GM18868 (cell line): ENCODE measurements around the gene VIPAS39.

Source experiments
- ATAC-seq: cut with Tn5 transposase; IDR thresholded peaks from one replicate; pipeline ENCODE4 v1.9.1; 2021; ENCODE audit warnings: mild to moderate bottlenecking, moderate library complexity; ENCODE audit not compliant: unreplicated experiment

The VIPAS39 gene

DNA sequence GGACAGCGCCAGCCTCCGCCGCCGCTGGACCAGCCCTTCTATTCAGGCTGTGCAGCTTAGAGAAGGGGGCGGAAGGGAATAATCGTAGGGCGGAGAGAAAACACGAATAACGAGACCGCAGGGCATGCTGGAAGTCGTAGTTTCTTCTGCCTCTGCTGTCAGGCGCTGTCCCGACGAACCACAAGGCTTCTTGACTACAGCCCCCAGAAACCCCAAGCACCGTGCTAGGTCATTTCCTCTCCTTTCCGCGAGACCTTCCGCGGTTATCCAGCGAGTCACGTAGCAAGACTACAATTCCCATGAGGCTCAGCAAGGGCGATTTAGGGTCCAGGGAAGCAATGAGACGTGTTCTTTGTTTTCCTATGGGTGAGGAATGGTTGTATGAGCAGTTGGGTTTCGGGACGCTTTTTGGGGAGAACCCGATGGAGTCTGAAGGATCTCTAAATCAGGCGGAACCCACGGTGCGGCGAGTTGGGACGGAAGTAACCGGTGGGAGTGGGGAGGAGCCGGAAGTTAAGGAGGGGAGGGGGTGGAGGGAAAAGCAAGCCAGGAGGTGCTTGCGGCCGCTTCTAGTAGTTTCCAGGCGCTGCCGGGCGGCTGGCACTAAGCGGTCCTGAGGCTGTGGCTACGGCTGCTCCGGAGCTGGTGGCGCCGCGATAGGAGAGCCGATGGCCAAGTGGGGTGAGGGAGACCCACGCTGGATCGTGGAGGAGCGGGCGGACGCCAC is at the start of gene VIPAS39, which contains the start of gene AHSA1:
VIPAS39 (minus strand) TSS at position 80 of the 727 bp plus-strand sequence. CDS start 3,499 bp downstream, outside the sequence.
AHSA1 (plus strand) TSS at position 572 of the 727 bp plus-strand sequence; CDS start at position 669, 97 bp downstream.
- peak; percentile 89 for ATAC-seq

DNA sequence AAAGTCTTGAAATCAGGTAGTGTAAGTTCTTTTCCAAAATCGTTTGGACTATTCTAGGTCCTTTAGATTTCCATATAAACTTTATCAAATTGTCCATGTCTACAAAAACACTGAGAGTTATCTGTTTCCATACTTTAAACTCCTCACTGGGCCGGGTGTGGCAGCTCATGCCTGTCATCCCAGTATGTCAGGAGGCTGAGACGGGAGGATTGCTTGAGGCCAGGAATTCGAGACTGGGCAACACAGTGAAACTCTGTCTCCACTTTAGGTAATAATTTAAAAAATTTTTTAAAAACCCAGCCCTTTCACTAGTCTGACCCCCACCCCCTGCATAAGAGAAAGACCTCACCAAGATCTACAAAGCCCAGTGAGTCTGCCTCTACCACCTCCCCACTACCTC is 47.6 kb upstream of the VIPAS39 start:
- no peak for ATAC-seq

DNA sequence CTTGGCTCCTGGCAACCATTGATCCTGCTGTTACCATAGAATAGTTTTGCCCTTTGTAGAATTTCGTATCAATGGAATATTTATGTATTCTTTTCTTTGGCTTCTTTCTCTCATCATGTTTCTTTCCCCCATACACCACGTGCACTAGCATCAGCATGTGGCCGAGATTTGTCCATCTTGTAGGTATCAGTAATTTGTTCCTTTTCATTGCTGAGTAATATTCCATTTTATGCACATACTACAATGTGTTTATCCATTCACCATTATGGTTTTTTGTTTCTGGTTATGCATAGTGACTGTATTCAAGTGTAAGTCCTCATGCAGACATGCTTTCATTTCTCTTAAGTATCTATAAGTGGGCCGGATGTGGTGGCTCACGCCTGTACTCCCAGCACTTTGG is 45.7 kb upstream of the VIPAS39 start:
- ATAC-seq, result no peak

DNA sequence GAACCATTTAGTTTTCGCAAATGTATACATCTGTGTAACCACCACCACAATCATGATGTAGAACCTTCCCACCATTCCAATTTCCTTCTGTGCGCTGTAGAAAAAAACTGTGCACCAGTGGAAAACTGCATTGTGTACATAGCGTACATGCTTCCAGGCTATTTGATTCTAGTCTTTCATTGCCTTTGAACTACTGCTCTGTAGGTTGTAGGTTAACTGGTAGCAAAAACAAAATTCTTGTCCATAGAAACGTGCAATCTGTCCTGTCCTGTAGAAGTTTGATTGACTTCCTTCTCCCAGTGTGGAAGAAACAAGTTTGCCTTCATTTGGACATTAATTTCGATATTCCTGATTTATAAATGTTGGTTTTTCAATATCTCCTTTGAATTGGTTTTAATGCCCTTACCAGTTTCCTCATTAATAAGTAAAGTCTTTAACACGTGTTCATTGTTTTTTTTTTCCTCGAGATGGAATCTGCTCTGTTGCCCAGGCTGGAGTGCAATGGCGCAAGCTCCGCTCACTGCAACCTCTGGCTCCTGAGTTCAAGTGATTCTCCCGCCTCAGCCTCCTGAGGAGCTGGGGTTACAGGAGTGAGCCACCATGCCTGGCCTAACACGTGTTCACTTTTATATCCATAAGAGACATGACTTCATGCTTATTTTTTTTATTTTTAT is 44.8 kb upstream of the VIPAS39 start:
- ATAC-seq, result no peak

DNA sequence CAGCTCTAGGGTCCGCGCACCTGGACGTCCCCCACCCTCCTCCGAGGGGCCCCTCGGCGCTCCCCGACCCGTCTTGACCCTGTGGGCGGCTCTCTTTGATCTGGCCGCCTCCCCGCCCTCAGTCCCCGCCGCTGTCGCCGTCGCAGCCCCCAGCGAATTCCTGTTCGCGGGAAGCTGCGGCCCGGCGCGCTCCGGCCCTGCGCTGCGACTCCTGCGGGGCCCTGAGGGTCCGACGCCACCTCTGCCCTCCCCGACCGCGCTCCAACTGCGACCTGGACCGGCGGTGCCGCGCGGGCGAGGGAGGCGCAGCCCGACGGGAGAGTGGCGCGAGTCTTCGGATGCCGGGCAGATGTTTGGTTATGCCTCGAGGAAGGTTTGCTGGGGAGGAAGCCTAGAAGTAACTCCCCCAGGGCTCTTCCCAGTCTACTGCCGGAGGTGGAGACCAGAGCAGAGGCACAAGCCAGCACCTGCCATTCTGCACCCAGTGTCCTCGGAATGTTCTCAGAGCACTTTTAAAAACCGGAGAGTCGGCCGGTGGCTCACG is 41.7 kb upstream of the VIPAS39 start:
- peak; percentile 30 for ATAC-seq

DNA sequence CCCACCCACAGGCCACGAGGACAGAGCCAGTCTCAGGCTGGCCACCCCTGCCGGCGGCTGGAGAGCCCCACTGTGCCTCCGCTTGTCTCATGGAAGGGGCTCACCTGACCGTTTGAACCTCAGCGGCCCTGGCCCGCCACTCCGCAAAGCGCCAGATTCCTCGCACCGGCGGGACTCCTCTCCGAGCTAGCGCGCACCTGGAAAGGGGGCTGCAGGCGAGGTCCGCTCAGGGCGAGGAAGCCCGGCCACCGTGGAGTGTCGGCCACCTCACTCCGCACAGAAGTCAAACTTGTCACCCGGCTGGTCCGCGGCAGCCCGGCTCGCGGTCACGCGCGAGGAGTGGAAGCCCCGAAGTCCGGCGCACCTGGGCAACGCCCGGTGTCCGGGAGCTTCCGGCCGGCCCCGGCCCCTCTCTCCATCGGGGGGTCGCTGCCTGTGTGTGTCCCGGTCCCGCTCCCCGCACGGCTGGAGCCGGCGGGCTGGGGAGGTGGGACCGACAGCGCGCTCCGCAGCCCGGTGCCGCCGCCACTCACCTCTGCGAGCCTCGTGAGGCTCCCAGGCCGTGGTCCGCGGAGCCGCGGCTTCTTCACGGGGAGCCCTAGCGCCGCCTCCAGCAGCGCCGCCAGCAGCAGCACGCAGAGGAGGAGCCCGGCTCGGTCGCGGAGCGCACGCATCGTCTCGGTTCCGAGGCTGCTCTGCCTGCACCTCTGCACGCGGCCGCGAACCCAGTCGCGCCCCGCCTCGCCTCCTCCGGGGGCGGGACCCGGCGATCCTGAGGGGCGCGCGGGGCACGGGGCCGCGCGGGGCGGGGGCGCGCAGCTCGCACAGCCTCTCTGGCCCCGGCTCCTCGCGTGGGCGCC is 40.9 kb upstream of the VIPAS39 start, which contains the start of gene ISM2:
ISM2 (minus strand) TSS at position 697 of the 860 bp plus-strand sequence; CDS start at position 674, 23 bp downstream.
- peak; percentile 71 for ATAC-seq

DNA sequence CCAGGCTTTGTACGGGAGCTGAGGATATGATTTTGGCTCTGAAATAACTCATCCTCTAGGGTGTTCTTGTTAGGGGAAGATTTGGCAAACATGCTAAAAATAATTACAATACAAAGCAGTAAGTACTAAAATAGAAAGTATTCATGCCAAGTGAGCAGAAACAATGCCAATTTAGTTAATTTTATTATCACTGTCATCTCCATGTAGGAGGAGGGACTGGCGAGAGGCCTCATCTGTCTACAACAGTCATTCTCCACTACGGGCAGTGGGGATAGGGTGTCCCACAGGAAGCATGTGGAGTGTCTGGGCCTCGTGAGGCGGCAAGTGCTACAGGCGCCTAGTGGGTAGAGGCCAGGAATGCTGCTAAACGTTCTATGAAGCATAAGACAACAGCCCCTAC is 37.9 kb upstream of the VIPAS39 start:
- ATAC-seq, result no peak

DNA sequence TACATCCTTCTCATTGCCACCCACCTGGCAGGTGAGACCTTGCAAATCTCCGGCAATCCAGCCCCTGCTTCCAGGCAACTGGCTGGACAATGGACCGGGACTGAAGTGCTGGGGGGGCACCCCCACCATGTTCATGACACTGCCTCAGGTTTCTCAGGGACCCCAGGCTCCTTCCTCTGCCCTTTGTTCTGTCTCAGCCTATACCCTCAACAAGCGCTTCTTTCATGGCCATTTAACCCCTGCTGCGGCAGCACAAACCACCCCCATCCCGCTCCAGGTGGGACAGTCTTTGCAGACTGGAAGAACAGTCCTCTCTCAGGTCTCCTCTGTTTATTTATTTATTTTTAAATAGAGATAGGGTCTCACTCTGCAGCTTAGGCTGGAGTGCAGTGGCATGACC is 33.7 kb upstream of the VIPAS39 start:
- ATAC-seq, result no peak

DNA sequence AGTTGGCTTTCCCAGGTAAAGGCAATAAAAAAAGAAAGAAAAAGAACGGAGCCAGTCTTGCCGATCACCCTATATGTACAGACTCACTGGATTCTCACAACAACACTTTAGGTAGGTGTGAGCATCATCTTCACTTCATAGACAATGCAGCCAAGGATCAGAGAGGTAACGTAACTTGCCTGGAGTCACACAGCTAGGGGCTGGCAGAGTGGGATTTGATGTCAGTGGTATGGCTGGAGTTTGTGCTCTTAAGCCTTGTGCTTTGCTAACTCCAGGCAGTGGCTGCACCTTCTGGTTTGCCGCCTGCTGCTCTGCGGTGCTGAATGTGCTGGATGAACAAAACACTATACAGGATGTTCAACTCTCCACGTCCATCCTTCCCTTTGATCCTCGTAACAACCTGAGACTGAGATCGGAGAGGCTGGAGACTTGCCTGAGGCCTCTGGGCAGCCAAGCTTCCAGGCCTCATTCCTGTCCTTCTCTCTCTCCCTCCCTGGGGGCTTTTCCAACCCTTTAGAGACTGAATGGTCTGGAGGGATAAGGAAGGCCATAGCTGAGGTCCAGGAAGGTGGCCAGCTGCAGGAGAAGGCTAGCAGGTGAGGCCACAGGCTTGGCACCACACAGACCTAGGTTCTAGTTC is 33.1 kb upstream of the VIPAS39 start:
- no peak for ATAC-seq

DNA sequence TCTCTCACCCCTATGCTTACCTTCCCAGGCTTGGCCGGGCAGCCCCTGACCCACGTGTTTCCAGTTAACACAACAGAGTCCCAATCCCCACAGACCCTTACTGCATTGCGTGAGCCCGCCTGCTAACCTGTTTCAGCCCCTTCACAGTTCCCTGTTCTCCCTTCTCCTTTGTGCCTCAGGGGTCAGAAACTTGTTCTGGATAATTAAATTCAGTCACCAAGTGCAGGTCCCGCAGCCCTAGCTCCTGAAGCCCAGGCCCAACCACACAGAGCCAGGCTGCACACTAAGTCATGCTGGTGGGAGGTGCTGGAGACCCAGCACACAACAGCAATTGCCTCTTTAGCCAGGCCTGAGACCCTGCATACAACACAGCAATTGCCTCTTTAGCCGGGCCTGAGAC is 31.6 kb upstream of the VIPAS39 start:
- no peak for ATAC-seq

DNA sequence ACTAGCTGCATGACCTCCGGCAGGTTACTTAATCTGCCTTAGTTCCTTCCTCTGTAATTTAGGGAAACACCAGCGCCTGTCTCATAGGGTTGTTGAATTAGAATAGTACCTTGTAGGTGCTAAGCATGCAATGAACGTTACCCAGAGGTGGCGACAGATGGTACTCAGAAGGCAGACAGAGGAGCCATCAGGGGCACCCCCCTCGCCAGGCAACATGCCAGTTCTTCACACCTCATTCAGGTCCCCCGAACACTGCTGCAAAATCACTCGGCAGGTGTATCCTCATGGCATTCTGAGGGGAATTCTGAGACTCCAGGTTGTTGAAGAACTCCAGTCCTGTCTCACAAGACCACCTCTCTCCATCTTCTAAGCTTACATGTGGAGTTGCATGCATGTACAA is 31.2 kb upstream of the VIPAS39 start:
- no peak for ATAC-seq

DNA sequence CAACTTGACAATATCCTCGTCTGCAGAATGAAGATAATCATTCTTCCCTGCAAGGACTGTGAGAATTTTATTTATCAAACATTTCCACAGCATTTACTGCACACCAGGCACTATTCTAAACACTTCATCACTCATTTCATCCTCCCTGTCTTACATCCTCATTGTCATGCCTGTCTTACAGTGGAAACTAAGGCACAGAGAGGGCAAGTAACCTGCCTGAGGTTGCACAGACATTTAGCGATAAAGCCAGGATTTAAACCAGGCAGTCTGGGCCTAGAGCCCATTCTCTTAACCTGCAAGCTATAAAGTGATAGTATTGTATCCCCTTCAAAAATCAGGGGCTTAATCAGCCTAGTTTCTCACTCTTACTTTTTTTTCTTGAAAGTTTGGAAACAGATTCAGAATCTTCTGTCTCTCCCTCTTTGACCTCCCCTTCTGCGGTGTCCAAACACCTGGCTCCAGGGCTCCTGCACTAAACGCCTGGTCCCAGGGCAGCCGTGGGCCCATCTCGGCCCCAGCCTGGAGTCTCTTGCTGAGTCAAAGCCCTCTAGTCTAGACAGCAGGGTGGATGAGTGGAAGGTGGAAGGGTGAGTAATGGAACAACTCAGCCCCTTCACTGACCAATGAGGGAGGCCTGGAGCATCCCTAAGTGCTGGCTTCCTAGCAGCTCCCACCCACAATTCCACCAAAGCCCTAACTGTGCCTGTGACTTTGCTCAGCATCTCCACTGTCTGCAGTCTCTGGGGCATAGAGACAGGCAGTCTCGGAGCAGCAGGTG is 28.7 kb upstream of the VIPAS39 start:
- ATAC-seq, result no peak

DNA sequence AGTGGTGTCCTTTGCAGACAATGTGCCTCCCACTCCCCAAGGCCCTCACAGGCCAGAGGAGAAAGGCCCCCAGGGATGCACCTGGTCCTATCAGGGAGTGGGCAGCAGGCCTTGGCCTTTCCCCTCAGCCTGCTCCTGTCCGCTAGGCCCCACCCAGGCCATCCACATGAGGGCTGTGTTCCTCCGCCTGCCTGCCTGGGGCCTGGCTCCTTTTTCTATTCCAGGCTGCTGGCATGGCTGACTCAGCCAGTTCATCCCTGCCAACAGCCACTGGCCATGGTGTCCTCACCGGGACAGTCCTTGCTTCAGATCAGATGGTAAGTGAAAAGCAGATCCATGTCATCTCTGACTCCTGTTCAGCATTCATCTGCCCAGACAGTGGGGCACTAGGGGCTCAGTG is 27.9 kb upstream of the VIPAS39 start:
- ATAC-seq, result no peak

DNA sequence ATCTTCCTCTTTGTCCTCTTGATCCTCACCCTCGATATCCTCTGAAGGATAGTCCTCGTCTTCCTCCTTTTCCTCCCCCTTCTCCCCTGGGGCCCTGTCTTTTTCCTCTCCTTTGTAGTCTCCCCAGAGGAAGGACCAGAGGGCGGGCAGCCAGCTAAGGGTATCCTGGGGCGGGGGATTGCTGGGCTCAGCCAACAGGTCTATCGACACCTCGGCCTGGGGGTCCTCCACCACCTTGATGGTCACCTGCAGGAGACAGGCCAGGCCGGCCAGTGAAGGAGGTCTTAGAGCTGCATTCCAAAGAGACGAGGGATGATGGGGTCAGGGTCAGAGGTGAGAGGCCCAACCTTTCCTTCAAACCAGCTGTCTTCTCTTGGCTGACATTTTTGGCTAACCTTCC is 25.0 kb upstream of the VIPAS39 start:
- ATAC-seq, result no peak

DNA sequence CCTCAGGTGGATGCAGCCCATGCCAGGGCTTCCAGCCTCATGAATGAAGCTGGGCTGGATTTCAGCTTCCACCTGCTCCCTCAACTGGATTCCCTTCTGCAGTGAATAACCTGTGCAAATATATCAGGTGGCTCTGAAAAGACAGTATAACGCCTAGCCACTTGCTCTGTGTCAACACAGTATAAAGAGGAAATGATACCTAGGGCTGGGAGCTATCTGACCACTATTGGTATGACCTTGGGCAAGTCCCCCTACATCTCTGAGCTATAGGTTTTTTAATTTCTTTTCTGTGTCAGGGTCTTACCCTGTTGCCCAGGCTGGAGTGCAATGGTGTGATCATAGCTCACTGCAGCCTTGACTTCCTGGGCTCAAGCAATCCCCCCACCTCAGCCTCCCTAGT is 21.4 kb upstream of the VIPAS39 start:
- ATAC-seq, result peak; percentile 97

DNA sequence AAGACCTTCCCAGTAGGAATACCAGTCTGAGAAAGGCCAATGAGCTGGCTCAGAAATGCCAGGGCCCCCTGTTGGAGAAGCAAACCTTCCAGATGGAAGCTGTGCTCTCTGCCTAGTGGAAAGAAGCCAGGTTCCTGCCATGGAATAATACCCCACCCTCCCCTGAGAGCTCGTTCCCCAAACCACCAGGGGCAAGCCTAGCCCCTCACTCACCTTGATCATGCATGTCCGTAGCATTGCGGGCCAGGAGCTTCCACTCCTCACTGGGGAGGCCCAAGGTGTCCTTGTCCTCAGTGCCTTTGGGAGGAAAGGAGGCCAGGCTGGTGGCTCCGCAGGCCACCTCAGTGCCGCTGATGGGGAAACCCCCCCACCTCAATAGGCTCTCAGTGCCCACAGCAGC is 20.6 kb upstream of the VIPAS39 start:
- ATAC-seq, result no peak

DNA sequence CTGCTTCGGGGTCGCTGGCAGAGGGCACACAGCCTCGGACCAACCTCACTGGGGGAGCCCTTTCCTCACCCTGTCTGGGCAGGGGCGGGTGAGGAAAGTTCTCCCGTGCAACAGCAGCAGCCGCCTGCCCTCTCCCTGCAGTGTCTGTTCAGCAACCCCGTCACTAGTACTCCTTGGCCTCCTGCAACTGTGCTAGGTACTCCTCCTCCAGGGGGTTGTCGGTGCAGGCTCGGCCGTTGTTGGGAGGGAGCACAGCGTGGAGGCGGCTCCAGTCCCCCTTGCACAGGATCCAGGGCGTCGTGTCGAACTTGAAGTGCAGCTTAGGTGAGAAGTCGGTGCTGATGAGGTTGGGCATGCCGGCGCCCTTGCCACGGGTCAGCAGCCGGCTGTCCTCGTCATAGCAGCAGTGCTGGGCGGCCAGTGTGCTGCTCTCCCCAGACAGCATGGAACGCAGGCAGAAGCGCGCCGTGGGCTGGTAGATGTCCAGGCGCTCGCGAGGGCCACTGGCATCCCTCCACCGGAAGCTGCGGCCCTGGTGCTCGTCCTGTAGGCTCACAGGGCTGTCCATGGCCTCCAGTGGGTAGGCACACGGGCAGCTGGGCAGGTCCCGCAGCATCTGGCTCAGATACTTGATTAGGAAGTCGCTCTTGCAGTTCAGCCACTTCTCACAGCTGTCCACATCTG is 18.2 kb upstream of the VIPAS39 start:
- no peak for ATAC-seq

DNA sequence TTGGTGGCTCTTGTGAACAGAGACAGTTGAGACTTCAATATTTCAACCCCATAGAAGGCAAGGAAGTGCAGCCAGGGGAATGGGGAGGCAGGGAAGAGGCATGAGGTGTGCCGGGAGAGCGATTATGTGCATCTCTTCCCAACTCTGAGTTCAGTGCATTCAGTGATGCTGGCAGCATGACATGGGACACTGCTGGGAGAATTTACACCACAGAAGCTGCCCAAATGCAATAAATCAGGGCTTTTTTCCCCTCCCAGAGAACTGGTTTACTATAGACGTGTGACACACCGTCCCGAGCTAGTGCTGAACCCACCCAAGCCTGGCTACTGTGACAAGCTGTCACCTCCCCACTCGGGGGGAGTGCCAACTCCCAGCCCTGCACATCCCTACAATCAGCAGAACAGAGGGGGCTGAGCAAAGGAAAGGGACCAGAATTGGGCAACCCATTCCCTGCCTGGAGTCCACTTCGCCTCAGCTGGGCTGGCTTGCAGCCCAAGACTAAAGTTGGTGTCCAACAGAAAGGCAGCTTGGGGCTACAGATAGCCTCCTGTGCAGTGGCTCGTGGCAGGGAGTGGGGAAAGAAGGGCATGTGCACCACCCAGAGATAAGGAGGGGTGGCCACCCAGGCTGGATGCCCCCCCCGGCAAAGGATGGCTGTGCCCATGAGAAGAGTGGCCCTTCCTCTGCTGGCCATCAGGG is 17.2 kb upstream of the VIPAS39 start:
- ATAC-seq, result no peak

DNA sequence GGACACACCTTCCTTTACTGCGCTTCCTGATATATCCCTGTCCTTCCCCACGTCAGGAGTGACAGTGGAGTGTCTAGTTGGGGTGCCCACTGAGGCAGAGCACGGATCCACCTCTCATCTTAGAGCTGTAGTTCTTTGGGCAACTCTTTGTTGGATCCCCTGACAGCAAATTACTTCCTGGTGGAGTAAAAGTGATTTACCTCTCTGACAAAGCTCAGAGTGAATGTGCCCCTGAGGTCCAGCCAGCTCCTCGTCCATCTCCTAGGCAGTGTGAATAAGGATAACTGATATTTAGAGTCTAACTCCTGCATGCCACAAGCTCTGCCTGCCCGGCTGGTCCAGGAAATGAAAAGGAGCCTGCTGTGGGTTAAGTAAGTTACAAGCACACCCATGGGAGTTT is 16.5 kb upstream of the VIPAS39 start:
- no peak for ATAC-seq
